Stimulated activated CD8-positive, alpha-beta memory T cell treated with anti-CD3 and anti-CD28 coated beads, Interleukin-4, amount 100 ng/mL, for 4 hours (primary cell): ENCODE data around the gene LRP5.
"Not testable (repeated sequence)": the region's sequence is repeated elsewhere in the genome, so short reads cannot be mapped to it uniquely, and the experiment has no call there.

ENCODE experiments used
- DNase-seq, 2 donors: peaks; one replicate each; pipeline ENCODE4 v3.0.0-alpha.2; 2020; ENCODE audit warnings: low read depth in 2 of 2, low spot score in 1 of 2

LRP5 gene

GRCh38 chr11:68282141-68282860 is 30.1 kb upstream of the LRP5 start:
- no peak for DNase-seq

DNA sequence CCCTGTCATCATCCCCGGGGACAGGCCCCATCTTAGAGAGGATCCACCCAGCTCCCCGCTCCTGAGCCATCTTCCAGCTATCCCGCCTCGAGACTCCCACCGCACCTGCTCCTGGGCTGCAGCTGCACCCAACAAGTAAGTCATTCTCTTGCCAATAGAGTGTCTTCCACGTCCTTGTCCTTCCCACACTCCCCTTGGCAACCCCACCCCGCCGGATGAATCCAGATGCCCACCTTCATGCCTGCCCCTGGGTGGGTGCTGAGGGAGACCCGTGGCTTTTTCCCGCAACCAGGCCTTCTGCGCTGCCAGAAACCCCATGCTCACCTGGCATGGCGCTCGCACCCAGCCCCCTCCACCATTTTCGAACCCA is 29.5 kb upstream of the LRP5 start:
- no peak for DNase-seq

- DNase-seq = not testable (repeated sequence)
Measured at GRCh38 chr11:68284588-68284987, 27.8 kb upstream of the LRP5 start.

DNA sequence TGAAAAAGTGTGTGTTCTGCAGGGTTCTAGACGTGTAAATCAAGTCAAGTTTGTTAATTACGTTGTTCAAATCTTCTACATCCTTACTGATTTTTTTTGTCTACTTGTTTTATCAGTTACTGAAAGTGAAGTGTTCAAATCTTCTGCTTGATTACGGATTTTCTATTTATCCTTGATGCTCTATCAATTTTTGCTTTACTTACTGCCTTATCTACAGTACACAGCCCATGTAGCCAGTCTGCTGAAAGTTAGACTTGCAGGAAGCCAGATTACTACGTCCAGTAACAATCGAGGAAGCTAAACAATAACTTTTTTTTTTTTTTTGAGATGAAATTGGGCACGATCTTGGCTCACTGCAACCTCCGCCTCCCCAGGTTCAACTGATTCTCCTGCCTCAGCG is 25.0 kb upstream of the LRP5 start:
- no peak for DNase-seq

DNA sequence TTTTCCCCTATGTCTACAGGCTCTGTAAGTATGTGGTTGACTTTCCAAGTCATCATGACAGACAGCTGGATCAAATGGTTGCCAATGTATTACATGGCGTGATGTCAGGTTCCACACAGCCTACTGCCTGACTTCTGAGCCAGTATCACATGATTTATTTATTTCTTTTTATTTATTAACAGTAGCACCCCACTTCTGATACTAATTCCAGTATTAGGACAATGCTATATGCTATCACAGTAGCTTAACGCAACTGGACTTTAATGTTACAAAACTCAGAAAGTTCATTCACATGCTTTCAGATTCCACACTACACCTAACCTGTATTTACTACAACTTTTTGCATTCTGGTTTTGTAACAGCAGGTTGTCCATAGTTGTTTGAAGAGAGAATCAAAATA is 22.9 kb upstream of the LRP5 start:
- no peak for DNase-seq

DNA sequence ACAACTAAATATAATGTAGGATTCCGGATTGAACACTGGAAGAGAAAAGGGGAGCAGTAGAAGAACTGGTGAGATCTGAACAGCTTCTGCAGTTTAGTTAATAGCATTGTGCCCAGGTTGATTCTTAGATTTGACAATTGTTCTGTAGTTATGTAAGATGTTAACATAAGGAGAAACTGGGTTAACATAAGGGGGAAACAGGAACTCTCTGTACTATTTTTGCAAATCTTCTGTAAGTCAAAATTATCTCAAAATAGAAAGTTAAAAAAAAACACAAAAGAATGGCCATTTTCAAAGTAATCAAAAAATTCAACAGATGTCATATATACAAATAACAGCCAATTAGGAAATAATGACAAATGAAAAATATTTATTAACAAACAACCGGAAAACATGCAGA is 18.7 kb upstream of the LRP5 start:
- DNase-seq = no peak

DNA sequence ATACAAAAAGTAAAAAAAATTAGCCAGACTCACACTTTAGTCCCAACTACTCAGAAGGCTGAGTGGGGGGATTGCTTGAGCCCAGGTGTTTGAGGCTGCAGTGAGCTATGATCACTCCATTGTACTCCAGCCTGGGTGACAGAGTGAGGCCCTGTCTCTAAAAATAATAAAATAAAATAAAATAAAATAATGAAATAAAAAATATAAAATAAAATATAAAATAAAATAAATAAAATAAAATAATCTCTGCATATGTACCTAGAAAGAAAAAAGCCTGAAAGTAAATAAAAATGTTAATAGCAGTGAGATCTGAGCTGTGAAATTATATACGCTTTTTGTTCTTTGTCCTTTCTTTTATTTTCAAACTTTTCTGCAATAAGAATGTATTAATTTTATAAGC is 17.1 kb upstream of the LRP5 start:
- no peak for DNase-seq

GRCh38 chr11:68295940-68296339 is 16.5 kb upstream of the LRP5 start:
- no peak for DNase-seq

DNA sequence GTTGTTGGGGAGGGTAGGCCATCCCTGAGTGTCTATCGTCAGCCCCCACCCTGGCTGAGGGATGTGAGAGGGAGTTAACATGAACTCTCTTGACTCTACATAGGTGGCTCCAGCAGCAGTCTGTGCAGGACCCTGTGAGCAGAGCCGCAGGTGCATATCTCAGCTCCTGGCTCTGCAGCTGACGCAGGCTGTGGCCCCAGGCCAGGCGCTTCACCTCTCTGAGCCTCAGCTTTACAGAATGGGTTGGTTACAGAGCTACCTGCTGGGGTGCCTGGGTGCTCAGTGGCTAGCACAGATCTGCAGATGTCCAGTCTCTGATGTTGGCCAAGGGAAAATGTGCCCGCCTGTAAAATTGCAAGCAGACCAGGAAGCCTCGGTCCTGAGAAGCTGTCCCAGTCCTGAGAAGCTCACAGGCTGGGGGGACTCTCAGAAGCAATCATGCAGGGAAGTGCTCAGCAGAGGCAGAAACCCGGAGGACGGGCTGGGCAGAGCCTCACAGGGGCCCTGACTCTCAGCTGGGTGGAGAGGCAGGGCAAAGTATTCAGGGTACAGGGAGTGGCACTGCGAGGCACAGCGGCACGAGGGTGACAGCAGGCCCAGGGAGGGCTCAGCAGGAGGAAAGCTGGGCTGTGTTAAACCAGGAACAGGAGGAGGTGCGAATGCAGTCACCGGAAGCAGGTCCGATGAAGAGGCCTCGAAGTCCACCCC is 15.9 kb upstream of the LRP5 start:
- DNase-seq = no peak

DNA sequence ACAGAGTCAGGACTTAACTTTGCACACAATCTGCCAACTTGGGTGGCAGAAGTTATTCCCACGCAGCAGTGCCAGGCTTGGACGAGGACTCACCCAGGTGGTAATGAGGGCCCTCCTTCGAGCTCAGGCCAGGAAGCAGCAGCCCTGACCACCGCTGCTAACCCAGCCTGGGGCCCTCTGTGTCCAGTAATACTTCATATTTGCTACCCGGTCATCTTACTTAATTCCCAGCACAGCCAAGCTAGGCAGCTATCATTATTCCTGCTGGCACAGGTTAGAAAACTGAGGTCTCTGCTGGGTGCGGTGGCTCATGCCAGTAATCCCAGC is 15.4 kb upstream of the LRP5 start:
- no peak for DNase-seq

DNA sequence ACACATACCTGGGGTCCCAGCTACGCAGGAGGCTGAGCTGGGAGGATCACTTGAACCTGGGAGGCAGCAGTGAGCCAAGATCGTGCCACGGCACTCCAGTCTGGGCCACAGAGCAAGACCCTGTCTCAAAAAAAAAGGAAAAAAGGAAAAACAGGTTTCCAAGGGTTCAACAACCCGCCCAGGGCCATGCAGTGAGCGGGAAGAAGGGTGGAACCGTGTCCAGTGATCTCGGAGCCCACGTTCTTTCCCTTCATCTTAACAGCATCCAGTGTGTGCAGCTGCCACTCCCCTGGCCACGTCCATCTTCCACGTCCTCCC is 14.9 kb upstream of the LRP5 start:
- no peak for DNase-seq

DNA sequence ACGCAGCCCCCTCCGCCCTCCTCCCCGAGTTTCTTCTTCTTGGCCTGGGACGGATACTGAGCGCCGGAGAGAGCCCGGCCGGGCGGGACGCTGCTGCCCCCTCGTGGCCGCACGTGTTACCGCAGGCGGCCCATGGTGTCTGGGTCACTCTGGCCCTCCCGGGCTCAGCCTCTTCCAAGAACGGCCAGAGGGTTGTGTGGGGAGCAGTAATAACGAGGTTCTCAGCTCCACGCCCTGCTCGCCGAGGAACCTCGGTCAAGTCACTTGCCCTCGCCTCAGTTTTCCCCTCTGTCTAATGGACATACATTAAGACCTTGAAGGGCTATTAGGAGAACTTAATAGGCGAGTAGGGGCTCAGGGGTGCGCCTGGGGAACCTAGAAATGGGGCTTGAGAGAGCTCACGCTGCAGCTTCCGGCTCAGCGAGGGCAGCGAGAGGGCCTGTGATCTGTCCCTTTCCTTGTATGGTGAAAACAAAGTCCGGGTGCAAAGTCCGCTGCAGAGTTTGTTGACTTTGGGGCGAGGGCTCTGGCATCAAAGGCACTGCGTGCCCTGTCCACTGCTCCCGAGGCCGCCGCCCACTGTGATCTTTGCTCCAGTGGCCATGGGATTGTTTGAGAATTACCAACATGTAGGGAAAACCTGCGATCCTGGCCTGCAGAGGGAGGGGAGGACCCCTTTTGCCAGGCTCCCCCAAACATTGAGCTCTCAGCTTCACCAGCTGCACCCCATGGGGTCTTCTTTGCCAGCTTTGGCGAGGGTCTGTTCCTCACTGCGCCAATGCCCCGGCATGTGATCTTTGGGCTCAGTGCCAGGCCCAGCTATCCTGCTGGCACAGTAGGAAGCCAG is 14.4 kb upstream of the LRP5 start:
- DNase-seq = peak; percentile 38 to 42

DNA sequence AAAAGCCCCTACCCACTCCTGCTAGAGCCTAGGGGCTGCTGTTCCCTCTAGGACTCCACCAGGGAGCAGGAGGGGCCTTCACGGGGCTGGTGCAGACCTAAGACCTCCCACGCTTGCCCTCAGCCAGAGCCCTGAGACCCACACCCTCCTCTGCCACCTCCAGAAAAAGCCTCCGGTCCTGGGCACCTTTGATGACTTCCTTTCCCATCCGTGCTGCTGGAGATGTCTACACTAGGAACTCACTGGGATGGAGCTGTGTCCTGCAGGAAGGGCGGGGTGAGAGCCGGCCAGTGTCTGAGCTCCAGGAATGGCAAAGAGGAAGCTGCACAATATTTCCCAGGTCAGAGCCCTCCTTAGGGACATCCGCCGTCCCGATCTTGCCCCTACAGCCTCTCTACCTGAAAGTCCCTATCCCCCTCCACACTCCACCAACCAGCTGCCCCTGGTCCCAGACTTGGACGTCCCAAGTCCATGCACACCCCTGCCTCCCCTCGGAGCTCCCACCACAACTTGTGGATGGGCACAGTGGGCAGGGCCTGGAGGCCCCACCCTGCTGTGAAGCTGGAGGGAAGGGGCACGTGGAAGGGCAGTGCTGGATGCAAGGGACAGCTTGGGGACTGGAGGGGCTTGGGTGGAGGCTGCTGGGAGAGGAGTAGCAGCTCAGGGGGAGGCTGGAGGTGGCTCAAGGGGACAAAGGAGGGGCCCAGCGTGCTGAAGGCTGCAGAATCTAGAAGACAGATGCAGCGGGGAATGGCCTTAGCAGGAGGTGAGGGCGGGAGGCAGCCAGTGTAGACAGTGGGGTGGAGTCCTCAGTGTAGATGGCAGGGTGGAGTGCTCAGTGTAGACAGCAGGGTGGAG is 13.5 kb upstream of the LRP5 start:
- DNase-seq = no peak

- not testable (repeated sequence) for DNase-seq
Measured at GRCh38 chr11:68299517-68299879, 12.9 kb upstream of the LRP5 start.

DNA sequence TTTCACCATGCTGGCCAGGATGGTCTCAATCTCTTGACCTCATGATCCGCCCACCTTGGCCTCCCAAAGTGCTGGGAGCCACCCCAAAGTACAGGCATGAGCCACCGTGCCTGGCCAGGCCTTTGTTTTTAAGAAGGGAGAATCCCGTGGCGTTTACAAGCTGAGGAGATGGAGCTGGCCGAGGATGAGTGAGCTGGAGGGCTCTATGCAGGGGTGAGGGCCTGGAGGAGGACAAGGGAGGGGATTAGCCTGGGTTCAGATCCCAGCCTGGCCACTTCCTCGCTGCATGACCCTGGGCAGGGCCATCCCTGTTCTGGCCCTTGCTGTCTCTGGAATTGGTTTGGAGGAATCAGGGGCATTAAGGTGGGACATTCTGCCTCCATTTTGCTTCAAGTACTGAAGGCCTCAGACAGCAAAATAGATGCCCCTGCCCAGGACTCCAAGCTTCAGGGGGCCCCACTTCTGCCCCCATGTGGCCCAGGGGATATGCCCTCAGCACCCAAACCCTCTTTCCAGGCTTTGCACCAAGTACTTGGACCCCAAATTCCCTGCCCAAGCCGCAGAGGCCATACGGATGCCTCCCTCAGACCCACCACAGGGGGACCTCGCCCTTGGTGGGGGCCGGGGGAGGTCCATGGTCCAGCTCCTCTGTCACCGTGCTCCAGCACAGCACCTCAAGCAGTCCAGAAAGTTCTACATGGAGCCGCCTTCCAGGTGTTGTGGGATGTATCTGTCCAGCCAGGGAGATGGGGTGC is 12.1 kb upstream of the LRP5 start:
- DNase-seq = no peak

DNA sequence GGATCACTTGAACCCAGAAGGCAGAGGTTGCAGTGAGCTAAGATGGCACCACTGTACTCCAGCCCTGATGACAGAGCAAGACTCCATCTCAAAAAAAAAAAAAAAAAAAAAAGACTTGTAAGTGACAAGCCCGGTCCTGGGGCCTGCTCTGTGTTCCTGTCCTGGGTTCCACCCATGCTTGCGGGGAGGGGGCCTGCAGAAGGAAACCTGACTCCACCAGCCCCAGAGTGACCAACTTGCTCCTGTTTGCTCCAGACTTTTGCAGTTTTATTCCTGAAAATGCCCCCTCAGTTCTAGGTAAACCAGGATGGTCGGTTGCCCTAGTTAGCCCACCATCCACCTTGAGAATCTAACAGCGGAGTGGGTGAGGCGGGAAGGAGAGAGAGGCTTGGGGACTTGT is 10.1 kb upstream of the LRP5 start:
- DNase-seq = no peak

- no peak for DNase-seq
Measured at GRCh38 chr11:68302670-68303069, 9.7 kb upstream of the LRP5 start.

- DNase-seq = no peak
Measured at GRCh38 chr11:68303083-68303482, 9.3 kb upstream of the LRP5 start.

- no peak for DNase-seq
Measured at GRCh38 chr11:68303982-68304780, 8.2 kb upstream of the LRP5 start.

DNA sequence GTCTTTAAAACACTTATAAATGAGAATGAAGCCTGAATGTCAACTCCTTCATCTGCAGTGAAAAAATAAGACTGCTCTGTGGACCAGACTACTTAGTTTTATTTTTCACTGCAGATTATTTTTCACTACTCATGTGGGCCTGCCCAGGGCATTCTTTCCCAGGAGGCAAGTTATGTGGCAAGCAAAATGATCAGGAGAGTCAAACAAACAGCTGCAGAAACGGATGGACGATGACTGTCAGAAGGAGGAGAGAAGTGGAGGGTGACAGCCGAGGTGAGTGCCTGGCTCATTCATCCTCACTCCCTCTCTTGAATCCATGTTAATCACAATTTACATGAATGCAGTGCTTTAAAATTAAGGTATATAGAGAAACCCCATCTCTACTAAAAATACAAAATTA is 5.8 kb upstream of the LRP5 start:
- DNase-seq = no peak
